Transverse colon (tissue), 4 donors: ENCODE measurements around the gene METAP2.

ENCODE experiments used
- CTCF ChIP-seq, 5 experiments: fragments of 200-600 bp in 3 of 5; fragments of 450-650 bp in 2 of 5; sonication (generic) in 3 of 5; IDR thresholded peaks; 1 replicate in 2 of 5; 2 replicates in 3 of 5; pipeline ENCODE4 v1.5.1; 2016 to 2017; ENCODE audit warnings: antibody characterized with exemption in 5 of 5, inconsistent platforms in 3 of 5, mild to moderate bottlenecking in 2 of 5, moderate library complexity in 1 of 5
- EP300 ChIP-seq: sonication (generic); formaldehyde crosslinking; IDR thresholded peaks from one replicate; pipeline ENCODE4 v1.6.1; 2017; ENCODE audit warnings: antibody characterized with exemption, low read depth
- POLR2A ChIP-seq: fragments of 450-650 bp; IDR thresholded peaks from one replicate; pipeline ENCODE4 v1.6.1; 2016; ENCODE audit warnings: antibody characterized with exemption, mild to moderate bottlenecking, moderate library complexity
- POLR2AphosphoS5 ChIP-seq, 3 donors: sonication (generic); formaldehyde crosslinking; IDR thresholded peaks; one replicate each; pipeline ENCODE4 v1.6.1; 2016; ENCODE audit warnings: antibody characterized with exemption in 3 of 3

- TF ChIP-seq POLR2AphosphoS5 (IDR thresholded peaks at IDR 0.05): no peak
- no peak for TF ChIP-seq EP300
- TF ChIP-seq POLR2A: no peak
- no peak for TF ChIP-seq CTCF (IDR thresholded peaks at IDR 0.05)
These were observed 69.4 kb downstream of the METAP2 start for GRCh38 chr12:95543305-95543704.
